Measurements from ENCODE around the gene ATXN1.
A peak's percentile ranks its signal among the peaks of the same experiment; 100 is the strongest.
"Not testable (repeated sequence)": the region's sequence is repeated elsewhere in the genome, so short reads cannot be mapped to it uniquely, and the experiment has no call there.

ATXN1 gene

DNA sequence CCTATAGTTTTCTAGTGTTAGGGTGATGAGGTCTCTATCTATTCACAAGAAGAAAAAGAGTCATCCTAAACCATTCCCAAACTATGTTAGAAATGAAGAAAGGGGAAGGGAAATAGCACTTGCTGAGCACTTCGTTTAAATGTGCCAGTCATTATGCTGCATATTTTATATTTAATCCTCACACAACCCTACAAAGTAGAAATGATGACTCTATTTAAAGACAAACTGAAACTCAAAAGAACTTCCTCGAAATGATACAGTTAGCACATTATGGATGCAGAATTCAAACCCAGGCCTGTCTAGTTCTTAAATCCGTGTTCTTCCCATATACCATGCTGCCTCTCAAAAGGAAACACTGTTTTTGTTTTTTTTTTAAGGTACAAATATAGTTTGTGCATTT lies 348.3 kb downstream of the ATXN1 start:
- DNase-seq (ENCODE audit: low read depth) = no peak

DNA sequence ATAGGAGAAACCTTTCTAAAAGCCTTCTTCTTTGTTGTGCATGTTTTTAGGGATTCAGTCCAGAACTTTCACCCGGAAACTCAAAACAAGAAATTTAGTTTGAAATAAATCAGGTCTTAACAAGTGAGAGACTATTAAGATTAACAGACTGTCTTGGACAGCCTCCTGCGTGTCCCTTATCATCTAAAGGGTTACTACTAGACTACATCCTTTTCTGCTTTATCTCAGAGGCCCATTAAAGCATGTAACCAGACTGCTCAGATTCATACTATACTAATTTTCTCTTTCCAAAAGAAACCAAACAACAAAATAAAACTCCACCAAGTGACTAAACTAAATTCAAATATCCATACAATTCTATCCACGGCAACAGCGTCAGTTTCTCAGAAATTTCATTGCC lies 349.1 kb downstream of the ATXN1 start:
- DNase-seq (ENCODE audit: low read depth) = no peak

DNA sequence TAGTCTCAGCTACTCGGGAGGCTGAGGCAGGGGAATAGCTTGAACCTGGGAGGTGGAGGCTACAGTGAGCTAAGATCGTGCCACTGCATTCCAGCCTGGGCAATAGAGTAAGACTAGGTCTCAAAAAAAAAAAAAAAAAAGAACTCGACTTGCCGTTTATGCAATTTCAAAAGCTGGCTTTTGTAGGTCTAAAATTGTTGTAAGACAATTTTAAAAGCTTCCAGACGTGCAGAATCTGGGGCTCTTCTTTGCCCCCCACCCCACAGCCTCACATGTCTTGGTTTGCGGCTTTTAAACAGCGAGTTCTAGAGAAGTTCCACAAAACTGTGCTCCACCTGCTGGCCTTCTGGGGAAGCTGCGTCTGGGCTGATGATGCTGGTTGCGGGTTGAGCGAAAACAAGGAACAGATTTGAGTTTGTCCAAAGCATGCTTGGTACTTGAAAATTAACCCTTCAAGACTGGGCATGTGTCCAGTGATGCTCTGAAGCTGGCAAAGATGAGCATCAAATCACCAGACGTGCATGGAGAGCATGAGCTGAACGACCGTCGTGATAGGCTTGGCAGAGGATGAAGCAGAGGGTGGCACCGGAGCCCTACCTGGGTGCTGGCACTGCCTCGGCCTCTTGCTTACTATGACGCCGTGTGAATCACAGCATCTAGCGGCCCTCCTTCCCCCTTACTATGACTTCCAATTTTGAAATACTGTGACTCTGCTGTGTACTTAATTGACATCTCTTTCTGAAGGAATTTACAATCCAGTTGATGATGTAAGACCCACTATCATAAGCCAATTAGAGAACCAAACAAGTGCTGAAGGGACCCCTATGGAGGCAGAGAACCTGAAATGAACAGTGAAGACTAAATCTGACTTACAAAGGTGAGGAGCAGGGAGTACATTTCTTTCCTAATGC lies 351.5 kb downstream of the ATXN1 start:
- peak; percentile 67 for DNase-seq (ENCODE audit: low read depth)

DNA sequence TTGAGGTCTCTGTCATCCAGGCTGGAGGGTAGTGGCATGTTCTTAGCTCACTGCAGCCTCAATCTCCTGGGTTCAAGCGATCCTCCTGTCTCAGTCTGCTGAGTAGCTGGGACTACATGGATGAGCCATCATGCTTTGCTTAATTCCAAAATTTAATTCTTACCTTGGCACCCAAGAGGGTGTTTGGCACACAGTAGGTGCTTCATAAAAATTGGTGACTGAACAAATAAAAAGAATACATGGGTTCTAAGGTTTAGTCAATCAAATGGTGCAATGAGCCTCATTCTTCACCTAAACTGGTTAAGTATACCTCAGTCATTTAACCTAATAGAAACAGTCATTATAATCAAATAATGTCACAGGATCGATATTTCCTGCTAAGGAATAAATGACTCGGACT lies 352.5 kb downstream of the ATXN1 start:
- no peak for DNase-seq (ENCODE audit: low read depth)

DNA sequence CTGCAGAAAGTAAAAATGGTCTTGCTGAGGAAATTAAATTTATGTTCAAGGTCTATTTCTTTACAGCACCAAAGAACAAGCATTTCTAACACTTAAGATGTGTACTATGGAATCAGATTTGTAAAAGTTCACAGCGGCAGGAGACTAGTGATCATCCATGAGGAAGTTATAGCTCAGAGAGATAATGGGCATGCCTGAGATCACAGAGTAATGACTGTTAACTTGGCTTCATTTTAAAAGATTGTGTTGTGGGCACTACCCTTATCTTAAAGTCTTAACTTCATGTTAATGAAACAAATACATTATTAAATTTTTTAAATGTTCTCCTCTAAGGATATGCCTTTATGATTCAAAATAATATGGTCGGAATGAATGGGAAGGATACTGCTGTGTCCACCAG lies 354.3 kb downstream of the ATXN1 start:
- DNase-seq (ENCODE audit: low read depth) = no peak

DNA sequence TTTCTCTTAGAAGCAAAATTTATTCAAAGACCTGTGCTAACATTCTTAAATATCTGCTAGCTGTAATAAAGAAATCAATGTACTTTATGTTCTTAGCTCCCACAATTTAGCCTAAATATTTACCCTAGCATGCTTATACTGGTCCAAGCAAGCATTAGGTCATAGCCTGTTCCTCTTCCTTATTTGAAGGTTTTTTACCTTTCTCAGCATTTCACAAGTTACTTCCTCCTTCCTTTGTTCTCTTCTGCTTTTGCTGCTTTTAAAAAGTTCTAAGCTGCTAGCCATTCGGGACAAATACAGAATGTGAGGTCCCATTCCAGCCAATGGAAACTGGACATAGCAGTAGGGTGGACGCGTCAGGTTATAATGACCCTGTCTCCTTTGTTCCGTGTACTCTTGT lies 354.7 kb downstream of the ATXN1 start:
- not testable (repeated sequence) for DNase-seq (ENCODE audit: low read depth)

DNA sequence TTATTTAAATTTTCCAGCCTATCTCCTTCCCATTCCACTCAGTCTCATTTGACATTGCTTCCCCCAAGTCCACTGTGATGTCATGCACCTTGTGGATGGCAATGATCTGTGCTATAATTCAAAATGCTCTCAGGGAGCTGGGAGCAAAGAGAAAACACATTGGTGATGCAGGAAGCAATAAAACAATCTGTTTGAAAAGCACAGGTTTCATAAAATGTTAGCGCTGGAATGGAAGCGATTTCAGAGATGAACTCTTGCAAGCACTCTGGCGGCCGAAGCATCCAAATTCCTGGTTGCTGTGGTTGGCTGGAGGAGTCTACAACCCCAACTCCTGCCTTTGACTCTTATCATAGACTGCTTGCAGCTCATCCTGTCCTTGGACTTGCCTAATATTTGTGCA lies 355.9 kb downstream of the ATXN1 start:
- DNase-seq (ENCODE audit: low read depth) = no peak

DNA sequence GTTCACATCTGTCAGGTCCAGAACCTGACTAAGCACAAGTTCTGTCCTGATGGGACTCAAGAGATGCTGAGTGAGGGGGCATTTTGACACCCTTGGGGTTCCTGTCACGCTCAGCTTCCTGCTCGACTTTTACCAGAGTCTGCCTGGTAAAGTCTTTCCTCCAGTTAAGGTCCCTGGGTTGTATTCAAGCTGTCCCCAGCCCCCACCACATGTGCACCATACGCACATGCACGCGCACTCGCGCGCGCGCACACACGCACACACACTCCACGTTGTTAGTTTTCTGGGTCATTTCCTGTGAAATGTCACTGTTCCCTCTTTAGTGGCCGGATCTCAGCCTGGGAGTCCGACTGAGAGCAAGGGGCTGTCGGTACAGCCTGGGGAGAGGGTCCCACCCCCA lies 356.8 kb downstream of the ATXN1 start:
- no peak for DNase-seq (ENCODE audit: low read depth)

DNA sequence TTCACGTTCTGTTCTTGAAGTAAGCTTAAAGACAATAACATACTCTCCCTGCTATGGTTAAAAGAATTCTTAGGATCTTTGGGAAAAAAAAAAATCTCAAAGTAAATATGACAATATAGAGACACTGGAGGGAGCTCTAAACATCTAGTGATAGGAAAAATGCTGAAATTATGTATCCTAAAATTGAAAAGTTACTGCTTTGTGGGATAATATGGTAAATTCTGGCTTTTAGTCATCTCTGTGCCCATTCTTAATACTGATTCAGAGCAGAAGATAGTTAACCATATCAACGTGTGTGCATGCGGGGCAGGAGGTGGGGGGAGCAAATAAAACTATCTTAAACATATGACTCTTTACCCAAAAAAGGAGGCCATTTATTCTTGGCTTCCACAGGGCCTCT lies 357.4 kb downstream of the ATXN1 start:
- DNase-seq (ENCODE audit: low read depth) = no peak

DNA sequence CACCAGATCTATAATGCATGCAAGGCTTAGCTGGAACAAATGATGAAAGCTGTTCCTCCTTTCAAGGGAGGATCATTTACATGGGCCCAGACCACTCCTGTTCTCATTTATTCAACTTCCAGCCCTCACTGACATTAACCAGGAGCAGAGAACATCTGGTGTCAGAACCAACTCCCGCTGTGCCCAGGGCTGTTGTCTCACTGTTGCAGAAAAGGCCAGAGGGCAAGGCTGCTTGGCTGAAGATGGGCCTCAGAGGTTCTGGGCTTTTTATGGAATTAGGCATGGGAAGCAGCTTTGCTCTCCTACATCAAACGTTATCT lies 358.7 kb downstream of the ATXN1 start:
- DNase-seq (ENCODE audit: low read depth) = peak; percentile 42

DNA sequence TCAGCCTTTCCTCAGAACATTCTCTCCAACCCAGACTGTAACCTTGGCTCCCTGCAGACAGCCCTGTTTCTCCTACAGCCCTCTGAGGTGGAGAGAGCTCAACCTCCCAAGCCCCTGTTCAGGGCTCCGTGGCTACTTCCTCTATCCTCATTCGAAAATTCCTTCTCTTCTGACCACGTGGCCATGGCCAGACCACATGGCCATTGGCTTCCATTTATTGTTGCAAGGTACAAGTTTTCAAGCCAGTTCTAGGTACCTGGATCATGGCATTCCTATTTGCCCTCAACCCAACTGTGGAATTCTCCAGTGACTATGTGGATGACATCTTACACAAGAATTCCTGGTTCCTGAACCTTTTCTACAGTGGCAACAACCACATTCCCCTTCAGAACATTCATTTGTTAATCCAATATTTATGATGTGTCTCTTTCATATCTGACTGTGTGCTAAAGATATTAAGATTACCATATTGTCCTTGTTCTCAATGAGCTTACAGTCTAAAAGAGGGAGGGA lies 361.0 kb downstream of the ATXN1 start:
- no peak for DNase-seq (ENCODE audit: low read depth)

DNA sequence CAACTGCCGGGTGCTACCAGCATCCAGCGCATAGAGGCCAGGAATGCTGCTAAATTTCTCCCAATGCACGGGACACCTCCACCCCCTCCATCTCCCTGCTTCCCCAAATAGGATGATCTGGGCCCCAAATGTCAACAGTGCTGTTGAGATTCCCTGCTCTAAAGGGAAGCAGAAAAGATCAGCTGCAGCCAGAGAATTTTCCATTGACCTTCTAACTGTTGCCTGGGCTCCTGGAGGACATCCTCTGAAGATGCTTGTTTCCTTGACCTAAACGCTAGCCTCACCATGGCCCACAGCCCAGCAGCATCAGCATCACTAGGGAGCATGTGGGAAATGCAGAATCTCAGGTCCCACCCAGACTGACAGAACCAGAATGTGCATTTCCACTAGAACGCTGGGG lies 361.6 kb downstream of the ATXN1 start:
- no peak for DNase-seq (ENCODE audit: low read depth)

DNA sequence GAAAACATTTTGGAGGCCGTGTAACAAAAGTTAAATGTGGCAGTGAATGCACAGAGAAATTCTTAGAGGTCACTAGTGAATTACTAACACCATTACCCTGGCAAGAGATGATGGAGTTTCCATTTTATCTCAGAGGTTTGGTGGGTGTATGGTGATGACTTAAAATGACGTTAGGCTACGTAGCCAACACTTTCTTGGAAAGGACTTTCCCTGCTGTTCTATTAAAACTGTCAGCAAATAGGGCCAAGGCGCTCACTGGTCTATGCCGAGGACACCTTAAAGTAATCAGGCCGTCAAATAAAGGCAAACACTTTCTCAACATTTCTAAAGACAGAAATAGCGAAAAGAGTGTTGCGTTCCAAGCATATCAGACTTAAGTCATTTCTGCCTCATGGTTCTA lies 362.1 kb downstream of the ATXN1 start:
- DNase-seq (ENCODE audit: low read depth) = no peak

DNA sequence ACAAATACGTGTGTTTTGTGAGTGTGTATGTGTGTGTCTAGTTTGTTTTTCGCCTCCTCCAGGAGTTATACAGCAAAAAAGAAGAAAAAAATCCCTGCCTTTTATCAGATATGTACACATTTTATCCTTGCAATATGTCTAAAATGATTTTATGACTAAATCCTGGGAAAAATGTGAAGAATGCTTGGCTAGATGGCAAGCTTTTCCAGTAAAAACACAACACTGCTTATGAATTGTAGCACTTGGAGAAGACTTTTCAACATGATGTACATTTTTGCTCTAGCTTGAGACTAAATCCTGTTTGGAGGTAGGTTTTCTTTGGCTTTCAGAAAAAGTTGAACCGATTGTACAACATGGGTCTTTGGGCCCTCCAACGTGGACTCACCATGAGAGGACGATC lies 362.7 kb downstream of the ATXN1 start:
- peak; percentile 47 for DNase-seq (ENCODE audit: low read depth)

DNA sequence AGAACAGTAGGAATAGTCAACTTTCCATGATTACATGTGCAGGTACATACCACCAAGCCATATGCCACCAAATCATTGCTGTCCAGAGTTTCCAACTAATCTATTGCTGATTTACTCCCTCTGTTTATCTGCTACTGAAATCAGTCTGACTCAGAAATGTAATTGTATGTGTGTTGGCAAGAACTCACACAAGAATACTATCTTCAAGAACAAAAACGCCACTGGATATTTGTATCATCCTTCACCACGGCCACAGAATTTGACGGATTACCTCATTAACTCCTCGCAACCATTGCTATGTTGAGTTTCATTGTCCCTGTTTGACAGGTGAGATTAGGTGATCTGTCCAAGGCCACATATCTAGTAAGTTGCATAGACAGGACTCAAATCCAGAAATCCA lies 363.6 kb downstream of the ATXN1 start:
- DNase-seq (ENCODE audit: low read depth) = no peak

DNA sequence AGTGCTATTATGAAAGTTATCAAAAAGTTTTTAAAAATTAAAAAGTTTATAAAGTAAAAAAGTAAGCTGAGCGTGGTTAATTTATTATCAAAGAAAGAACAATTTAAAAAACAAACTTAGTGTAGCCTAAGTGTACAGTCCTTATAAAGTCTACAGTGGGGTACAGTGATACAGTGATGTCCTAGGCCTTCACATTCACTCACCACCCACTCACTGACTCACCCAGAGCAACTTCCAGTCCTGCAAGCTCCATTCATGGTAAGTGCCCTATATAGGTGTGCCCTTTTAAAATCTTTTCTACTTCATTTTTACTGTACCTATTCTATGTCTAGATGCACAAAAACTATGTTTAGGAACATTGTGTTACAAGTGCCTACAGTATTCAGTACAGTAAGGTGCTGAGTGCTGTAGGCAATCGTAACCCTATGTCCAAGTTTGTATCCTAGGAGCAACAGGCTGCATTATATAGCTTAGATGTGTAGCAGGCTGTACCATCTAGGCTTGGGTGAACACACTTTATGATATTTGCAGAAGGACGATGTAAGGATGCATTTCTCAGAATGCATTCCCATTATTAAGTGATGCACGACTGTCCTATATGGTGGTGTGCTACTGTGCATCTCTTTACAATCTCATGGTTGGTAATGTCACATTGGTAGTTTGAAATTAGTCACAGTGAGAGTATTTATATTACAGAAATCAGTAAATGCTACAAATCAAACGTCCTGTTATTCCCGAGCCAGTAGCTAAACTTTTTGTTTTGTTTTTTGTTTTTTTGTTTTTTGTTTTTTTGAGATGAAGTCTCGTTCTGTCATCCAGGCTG lies 364.6 kb downstream of the ATXN1 start:
- no peak for DNase-seq (ENCODE audit: low read depth)

DNA sequence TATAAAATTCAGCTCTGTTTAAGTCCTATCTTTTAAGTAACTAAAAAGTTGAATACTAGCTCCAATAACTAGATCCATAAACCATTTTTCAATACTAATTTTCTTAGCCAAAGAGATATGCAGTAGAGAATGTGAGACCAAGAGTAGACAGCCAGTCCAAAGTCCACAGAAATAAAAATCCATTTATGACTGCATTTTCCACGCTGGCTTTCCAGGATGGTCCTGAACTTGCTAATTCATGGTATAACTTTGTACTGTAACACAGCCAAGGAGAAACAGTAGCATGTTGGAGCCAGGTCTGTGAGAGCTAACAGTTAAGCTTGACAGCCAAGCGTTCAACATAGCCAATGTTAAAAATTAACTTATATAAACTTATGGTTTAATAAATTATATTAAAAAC lies 366.6 kb downstream of the ATXN1 start:
- no peak for DNase-seq (ENCODE audit: low read depth)

DNA sequence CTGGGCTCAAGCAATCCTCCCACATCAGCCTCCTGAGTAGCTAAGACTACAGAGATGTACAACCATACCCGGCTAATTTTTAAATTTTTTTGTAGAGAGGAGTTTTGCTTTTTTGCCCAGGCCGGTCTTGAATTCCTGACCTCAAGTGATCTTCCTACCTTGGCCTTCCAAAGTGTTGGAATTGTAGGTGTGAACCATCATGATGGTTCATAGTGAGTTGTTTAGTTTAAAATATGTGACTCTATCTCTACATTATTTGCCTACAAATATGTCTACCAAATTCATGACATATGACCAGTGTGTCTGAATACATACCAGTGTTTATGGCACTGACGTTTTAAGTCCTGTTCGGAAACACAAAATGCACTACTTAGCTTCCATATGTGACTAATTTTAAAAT lies 367.9 kb downstream of the ATXN1 start:
- DNase-seq (ENCODE audit: low read depth) = no peak

DNA sequence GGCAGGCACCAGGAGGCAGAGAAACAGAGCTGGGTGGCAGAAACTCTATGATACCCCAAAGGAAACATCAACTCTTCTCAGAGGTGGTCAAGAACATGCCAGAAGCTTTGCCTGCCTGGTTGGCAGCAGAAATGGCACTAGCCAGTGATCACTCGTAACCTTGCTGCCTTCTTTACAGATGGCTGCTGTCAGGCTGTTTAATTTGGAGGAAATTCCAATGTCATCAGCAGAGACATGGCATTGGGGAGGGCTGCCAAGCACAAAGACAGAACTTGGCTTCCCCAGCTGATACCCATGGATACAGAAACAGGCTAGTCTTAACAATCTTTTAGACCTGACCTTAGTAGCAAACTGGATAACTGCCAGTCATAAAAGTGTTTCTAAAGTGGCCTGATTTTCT lies 369.2 kb downstream of the ATXN1 start:
- no peak for DNase-seq (ENCODE audit: low read depth)

DNA sequence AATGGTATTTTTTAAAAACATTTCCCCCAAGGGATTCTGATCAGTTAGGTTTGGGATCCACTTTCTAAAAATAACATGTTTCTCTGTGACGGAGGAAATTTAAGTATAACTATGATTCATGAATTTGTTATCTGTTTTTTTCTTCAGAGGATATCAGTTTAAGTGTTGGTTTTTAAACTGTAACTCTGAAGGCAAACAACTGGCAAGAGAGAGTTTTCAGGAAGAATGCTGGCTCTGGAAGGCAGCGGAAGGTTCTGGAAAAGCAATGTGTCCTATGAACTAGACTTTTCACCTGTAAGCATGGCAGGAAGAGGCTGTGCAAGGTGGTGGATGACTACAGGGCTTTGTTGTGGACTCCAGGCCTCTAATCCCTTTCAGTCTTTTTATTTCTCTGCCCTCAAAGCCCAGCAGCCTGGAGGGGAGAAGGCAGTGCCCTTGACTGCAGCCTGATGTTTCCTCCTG lies 369.8 kb downstream of the ATXN1 start:
- no peak for DNase-seq (ENCODE audit: low read depth)

DNA sequence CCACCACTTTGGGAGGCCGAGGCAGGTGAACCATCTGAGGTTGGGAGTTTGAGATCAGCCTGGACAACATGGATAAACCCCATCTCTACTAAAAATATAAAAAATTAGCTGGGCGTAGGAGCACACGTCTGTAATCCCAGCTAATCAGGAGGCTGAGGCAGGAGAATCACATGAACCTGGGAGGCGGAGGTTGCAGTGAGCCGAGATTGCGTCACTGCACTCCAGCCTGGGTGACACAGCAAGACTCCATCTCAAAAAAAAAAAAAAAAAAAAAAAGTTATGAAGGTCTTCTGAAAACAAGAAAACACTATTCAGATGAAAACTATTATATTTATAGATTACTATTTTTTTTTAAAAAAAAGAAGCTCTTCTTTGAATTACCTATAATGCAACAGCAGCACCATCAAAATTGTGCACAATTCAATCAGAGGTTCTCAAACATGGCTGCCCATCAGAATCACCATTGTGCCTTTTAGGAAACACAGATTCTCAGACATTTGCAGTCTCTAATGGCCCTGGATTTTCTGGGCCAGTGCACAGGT lies 370.3 kb downstream of the ATXN1 start:
- not testable (repeated sequence) for DNase-seq (ENCODE audit: low read depth)

DNA sequence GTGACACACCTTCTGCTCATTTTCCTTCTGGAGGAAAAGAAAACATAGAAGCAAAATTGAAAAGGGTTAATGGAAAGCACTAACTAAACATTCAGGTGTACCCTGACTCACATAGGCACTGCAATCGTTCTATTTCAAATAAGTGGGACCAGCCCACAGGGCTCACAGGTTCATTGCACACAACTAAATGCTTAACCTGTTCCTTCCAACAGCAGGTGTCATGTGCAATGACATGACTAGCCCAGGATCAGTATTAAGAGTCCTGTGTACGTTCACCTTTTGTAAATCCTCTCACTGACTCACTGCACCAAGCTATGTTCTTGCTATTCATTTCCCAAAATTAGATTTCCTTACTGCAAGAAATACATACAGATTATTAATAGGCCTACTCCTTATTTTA lies 371.6 kb downstream of the ATXN1 start:
- no peak for DNase-seq (ENCODE audit: low read depth)

DNA sequence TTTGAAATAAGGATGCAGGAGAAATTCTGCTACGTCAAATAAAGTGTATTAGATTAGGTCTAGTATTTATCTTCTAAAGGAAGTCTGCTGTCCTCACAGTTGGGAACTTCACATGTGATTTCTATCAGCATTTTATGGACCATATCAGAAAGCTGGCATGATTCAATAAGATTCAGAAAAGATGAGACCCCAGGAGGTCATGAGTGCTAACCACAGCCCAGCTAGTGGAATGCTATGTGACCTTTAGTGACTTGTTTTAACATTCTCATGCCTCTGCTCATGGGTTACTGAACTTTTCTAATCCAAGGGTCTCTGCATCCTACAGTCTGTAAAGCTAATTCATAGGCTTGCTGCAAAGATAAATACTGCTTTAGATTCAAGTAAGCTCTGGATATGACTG lies 372.8 kb downstream of the ATXN1 start:
- DNase-seq (ENCODE audit: low read depth) = peak; percentile 62

Measured in GM04504 (cell line).